Measurements from ENCODE around the gene GBP5. TPM values are rescaled to one million over a fixed set of nuclear protein-coding genes. Genes with fewer than 3 reads are reported as not detected.

Gene GBP5, protein sequence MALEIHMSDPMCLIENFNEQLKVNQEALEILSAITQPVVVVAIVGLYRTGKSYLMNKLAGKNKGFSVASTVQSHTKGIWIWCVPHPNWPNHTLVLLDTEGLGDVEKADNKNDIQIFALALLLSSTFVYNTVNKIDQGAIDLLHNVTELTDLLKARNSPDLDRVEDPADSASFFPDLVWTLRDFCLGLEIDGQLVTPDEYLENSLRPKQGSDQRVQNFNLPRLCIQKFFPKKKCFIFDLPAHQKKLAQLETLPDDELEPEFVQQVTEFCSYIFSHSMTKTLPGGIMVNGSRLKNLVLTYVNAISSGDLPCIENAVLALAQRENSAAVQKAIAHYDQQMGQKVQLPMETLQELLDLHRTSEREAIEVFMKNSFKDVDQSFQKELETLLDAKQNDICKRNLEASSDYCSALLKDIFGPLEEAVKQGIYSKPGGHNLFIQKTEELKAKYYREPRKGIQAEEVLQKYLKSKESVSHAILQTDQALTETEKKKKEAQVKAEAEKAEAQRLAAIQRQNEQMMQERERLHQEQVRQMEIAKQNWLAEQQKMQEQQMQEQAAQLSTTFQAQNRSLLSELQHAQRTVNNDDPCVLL
- under 0.01 and 0.38 TPM in 2 replicates for total RNA-seq

GRCh38 chr1:89272269-89273041 lies at the start of gene GBP5:
TSS of gene GBP5 (minus strand) at chr1:89272860. CDS start at chr1:89269555, 3,305 bp downstream.

Other genes with a start within 250 kb of the GBP5 start
- 14.0 and 30.2 TPM in 2 replicates for gene GBP3, start 250.0 kb downstream of the GBP5 start, total RNA-seq
- gene GBP1, start 207.7 kb downstream of the GBP5 start, total RNA-seq: 19.9 and 20.5 TPM in 2 replicates
- gene GBP2, start 146.7 kb downstream of the GBP5 start, total RNA-seq: 52.9 and 66.5 TPM in 2 replicates
- not detected in 2 replicates for gene GBP7, start 96.9 kb downstream of the GBP5 start, total RNA-seq
- 2.0 and 4.8 TPM in 2 replicates for gene GBP4, start 73.9 kb downstream of the GBP5 start, total RNA-seq
- not detected in 2 replicates for gene GBP6, start 91.2 kb upstream of the GBP5 start, total RNA-seq

Measured in vein endothelial cell (primary cell).